Measurements from ENCODE around the gene LIPK.
"Not testable (repeated sequence)": the region's sequence is repeated elsewhere in the genome, so short reads cannot be mapped to it uniquely, and the experiment has no call there.

Gene LIPK

GRCh38 chr10:88707429-88708155 lies 1.5 kb downstream of the LIPK start:
- no peak overlapping the region for H3K27ac ChIP-seq
- H3K27me3 ChIP-seq (ENCODE audit: control insufficient read depth, insufficient read depth, low read length): no peaks in the 10 kb centered on the region
- TF ChIP-seq CTCF (IDR thresholded peaks at IDR 0.05): no peak
- no peak overlapping the region for H3K9ac ChIP-seq
- H3K79me2 ChIP-seq: no peaks in the 10 kb centered on the region
- no peaks in the 10 kb centered on the region for H3K4me1 ChIP-seq
- no peaks in the 10 kb centered on the region for H3K9me3 ChIP-seq (ENCODE audit: control insufficient read depth, low read length)
- no peaks in the 10 kb centered on the region for H3K36me3 ChIP-seq (ENCODE audit: control insufficient read depth, insufficient read depth, low read length)
- H3K4me2 ChIP-seq (ENCODE audit: low read length): no peak overlapping the region
- H2AFZ ChIP-seq: no peak overlapping the region
- no peak overlapping the region for H3K4me3 ChIP-seq (ENCODE audit: low read depth, low read length)

- not testable (repeated sequence) for H3K27me3 ChIP-seq (ENCODE audit: control insufficient read depth, insufficient read depth, low read length); H3K79me2 ChIP-seq; H3K9ac ChIP-seq; H3K4me3 ChIP-seq (ENCODE audit: low read depth, low read length); H3K9me3 ChIP-seq (ENCODE audit: control insufficient read depth, low read length); H3K4me1 ChIP-seq; H3K4me2 ChIP-seq (ENCODE audit: low read length); H3K27ac ChIP-seq; H2AFZ ChIP-seq; H3K36me3 ChIP-seq (ENCODE audit: control insufficient read depth, insufficient read depth, low read length)
These were observed 3.3 kb downstream of the LIPK start for GRCh38 chr10:88709361-88709760.

DNA sequence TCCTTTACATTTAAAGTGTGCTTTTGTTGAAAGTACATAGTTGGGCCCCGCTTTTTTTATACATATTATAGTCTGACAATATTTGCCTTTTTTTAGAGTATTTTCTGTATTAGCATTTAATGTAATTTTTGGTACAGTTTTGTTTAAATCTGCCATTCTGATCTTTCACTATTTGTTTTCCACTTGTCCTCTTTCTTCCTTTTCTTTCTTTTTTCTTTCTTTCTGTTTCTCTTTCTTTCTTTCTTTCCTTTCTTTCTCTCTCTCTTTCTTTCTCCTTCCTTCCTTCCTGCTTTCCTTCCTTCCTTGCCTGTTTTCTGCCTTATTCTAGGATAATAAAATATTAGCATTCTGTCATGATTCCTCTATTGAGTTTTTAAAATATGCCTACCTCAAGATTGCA lies 9.5 kb downstream of the LIPK start:
- H3K4me1 ChIP-seq: no peaks in the 10 kb centered on the region
- H3K9ac ChIP-seq: no peak overlapping the region
- no peak overlapping the region for H3K27ac ChIP-seq
- no peak overlapping the region for H3K4me3 ChIP-seq (ENCODE audit: low read depth, low read length)
- no peaks in the 10 kb centered on the region for H3K27me3 ChIP-seq (ENCODE audit: control insufficient read depth, insufficient read depth, low read length)
- no peak overlapping the region for H2AFZ ChIP-seq
- H3K79me2 ChIP-seq: no peaks in the 10 kb centered on the region
- no peaks in the 10 kb centered on the region for H3K36me3 ChIP-seq (ENCODE audit: control insufficient read depth, insufficient read depth, low read length)
- H3K9me3 ChIP-seq (ENCODE audit: control insufficient read depth, low read length): no peaks in the 10 kb centered on the region
- no peak for TF ChIP-seq CTCF (IDR thresholded peaks at IDR 0.05)
- no peak overlapping the region for H3K4me2 ChIP-seq (ENCODE audit: low read length)

DNA sequence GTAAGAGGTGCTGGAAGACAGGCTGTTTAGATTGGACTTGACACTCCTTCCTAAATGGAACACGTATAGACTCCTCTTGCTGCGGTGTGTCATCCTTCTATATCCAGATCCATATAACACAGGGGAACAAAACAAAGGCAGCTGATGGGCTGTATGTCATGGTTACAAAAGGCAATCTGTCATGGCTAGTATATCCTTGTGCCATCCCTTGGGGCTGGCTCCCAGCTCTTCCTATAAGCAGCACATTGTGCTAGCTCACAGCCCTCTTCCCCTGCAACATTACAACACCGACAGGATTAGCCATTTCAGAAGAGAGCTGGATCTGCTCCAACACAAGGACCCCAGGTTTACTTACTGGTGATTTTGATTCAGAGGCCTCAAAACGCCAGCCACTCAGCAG lies 15.3 kb downstream of the LIPK start:
- no peaks in the 10 kb centered on the region for H3K36me3 ChIP-seq (ENCODE audit: control insufficient read depth, insufficient read depth, low read length)
- H3K27ac ChIP-seq: no peak overlapping the region
- TF ChIP-seq CTCF (IDR thresholded peaks at IDR 0.05): no peak
- H3K9ac ChIP-seq: no peak overlapping the region
- H3K27me3 ChIP-seq (ENCODE audit: control insufficient read depth, insufficient read depth, low read length): no peaks in the 10 kb centered on the region
- no peak overlapping the region for H2AFZ ChIP-seq
- no peaks in the 10 kb centered on the region for H3K4me1 ChIP-seq
- H3K79me2 ChIP-seq: no peaks in the 10 kb centered on the region
- no peaks in the 10 kb centered on the region for H3K9me3 ChIP-seq (ENCODE audit: control insufficient read depth, low read length)
- H3K4me3 ChIP-seq (ENCODE audit: low read depth, low read length): no peak overlapping the region
- H3K4me2 ChIP-seq (ENCODE audit: low read length): no peak overlapping the region

GRCh38 chr10:88725798-88726197 lies 19.7 kb downstream of the LIPK start:
- no peak overlapping the region for H3K4me3 ChIP-seq (ENCODE audit: low read depth, low read length)
- no peaks in the 10 kb centered on the region for H3K4me1 ChIP-seq
- TF ChIP-seq CTCF (IDR thresholded peaks at IDR 0.05): no peak
- H3K27me3 ChIP-seq (ENCODE audit: control insufficient read depth, insufficient read depth, low read length): no peaks in the 10 kb centered on the region
- H2AFZ ChIP-seq: no peak overlapping the region
- H3K36me3 ChIP-seq (ENCODE audit: control insufficient read depth, insufficient read depth, low read length): no peaks in the 10 kb centered on the region
- H3K4me2 ChIP-seq (ENCODE audit: low read length): no peak overlapping the region
- no peaks in the 10 kb centered on the region for H3K9me3 ChIP-seq (ENCODE audit: control insufficient read depth, low read length)
- no peaks in the 10 kb centered on the region for H3K79me2 ChIP-seq
- H3K27ac ChIP-seq: no peak overlapping the region
- H3K9ac ChIP-seq: no peak overlapping the region

All from parathyroid adenoma (tissue), 2 donors.